ENCODE results near the gene SCIN.

DNA sequence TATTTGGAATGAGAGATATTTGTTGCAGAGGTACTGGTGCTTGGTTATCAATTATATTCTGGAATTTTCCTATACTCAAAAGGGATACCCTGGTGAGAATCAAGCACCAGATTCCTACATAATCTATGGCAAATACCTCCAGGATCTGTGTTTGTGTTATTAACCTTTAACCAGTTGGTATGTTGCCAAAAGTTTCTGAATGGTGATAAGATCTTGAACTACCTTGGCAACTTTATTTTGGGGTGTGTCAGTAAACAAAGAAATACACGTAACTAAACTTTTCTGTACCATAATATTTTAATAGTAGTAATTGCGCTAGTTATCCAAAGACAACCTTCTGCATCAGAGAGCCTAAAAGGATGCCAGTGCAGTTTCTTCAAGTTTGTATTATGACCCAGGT, 13.4 kb downstream of the SCIN start:
- TF ChIP-seq CTCF (IDR thresholded peaks at IDR 0.05) = no peak
- TF ChIP-seq POLR2A (IDR thresholded peaks at IDR 0.05; ENCODE audit: low read depth) = no peak
- no peak for TF ChIP-seq POLR2AphosphoS5 (IDR thresholded peaks at IDR 0.05)

Measured in esophagus muscularis mucosa (tissue), 3 donors.